ENCODE results near the gene PEDS1. TPM values are rescaled to one million over a fixed set of nuclear protein-coding genes. Genes with fewer than 3 reads are reported as not detected.

The PEDS1 gene
- total and polyA plus RNA-seq, 4 donors = 4.8 to 19.3 (median 8.6) TPM

GRCh38 chr20:50145566-50145965, 8.0 kb downstream of the PEDS1 start:
- Histone ChIP-seq H3K4me3 (ENCODE audit: low read depth in 1 of 3, low read length in 3 of 3) (no peak overlapping the region), H3K36me3 (ENCODE audit: control insufficient read depth in 4 of 4, insufficient read depth in 3 of 4, low read depth in 1 of 4, low read length in 3 of 4) (peaks cover 4 to 9% (median 7%) of the 10 kb centered on the region in 4 donors), H3K27me3 (ENCODE audit: control insufficient read depth in 4 of 4, insufficient read depth in 4 of 4, low read length in 3 of 4) (no peaks in the 10 kb centered on the region), H3K9ac (ENCODE audit: low read depth in 1 of 2, low read length in 2 of 2) (no peak overlapping the region), H3K27ac (ENCODE audit: low read depth in 1 of 2, low read length in 2 of 2) (no peak overlapping the region), H3K4me1 (ENCODE audit: control insufficient read depth in 4 of 4, insufficient read depth in 4 of 4, low read length in 3 of 4) (peaks cover 7 to 28% (median 12%) of the 10 kb centered on the region in 4 donors), H3K9me3 (ENCODE audit: control insufficient read depth in 4 of 4, low read length in 3 of 4) (no peaks in the 10 kb centered on the region)
- 96% methylated on average over 6 of the region's 6 CpGs for WGBS
- no peak for DNase-seq (ENCODE audit: low spot score)
- no peak for TF ChIP-seq REST (IDR thresholded peaks at IDR 0.05)

- DNase-seq (ENCODE audit: low spot score) = no peak
- Histone ChIP-seq H3K27ac (ENCODE audit: low read depth in 1 of 2, low read length in 2 of 2) (peak overlapping the region; percentile 48 to 68), H3K9me3 (ENCODE audit: control insufficient read depth in 4 of 4, low read length in 3 of 4) (no peaks in the 10 kb centered on the region), H3K4me3 (ENCODE audit: low read depth in 1 of 3, low read length in 3 of 3) (no peak overlapping the region), H3K27me3 (ENCODE audit: control insufficient read depth in 4 of 4, insufficient read depth in 4 of 4, low read length in 3 of 4) (no peaks in the 10 kb centered on the region), H3K9ac (ENCODE audit: low read depth in 1 of 2, low read length in 2 of 2) (no peak overlapping the region), H3K4me1 (ENCODE audit: control insufficient read depth in 4 of 4, insufficient read depth in 4 of 4, low read length in 3 of 4) (peaks cover 8 to 29% (median 13%) of the 10 kb centered on the region in 4 donors), H3K36me3 (ENCODE audit: control insufficient read depth in 4 of 4, insufficient read depth in 3 of 4, low read depth in 1 of 4, low read length in 3 of 4) (peaks cover 4 to 9% (median 7%) of the 10 kb centered on the region in 4 donors)
- TF ChIP-seq SP1 (IDR thresholded peaks at IDR 0.05) (peak; percentile 63), EGR1 (IDR thresholded peaks at IDR 0.05; ENCODE audit: low read depth in 2 of 2) (peak in 1 of 2 donors; percentile 34), RAD21 (IDR thresholded peaks at IDR 0.05) (peak; percentile 25 to 49), TAF1 (conservative IDR thresholded peaks at IDR 0.05) (no peak), HNF4A (conservative IDR thresholded peaks at IDR 0.05) (peak; percentile 47 to 78), FOXA1 (IDR thresholded peaks at IDR 0.05) (peak; percentile 36), CTCF (IDR thresholded peaks at IDR 0.05; ENCODE audit: low read depth, low read length, missing input control) (no peak), GABPA (IDR thresholded peaks at IDR 0.05 in 1 of 2, conservative IDR thresholded peaks at IDR 0.05 in 1 of 2) (peak in 1 of 2 donors; percentile 43), RXRA (IDR thresholded peaks at IDR 0.05) (peak; percentile 43 to 90), NR2F2 (IDR thresholded peaks at IDR 0.05) (peak; percentile 14), YY1 (IDR thresholded peaks at IDR 0.05) (peak; percentile 92), ATF3 (IDR thresholded peaks at IDR 0.05) (peak; percentile 21), HNF4G (IDR thresholded peaks at IDR 0.05) (no peak), MAX (IDR thresholded peaks at IDR 0.05) (peak; percentile 82), JUND (IDR thresholded peaks at IDR 0.05) (peak in 1 of 2 donors; percentile 86), FOXA2 (IDR thresholded peaks at IDR 0.05) (peak; percentile 55), ZBTB33 (IDR thresholded peaks at IDR 0.05) (no peak), REST (IDR thresholded peaks at IDR 0.05) (peak; percentile 52)
- 27% methylated on average over 4 of the region's 4 CpGs for WGBS
These were observed 9.2 kb downstream of the PEDS1 start for GRCh38 chr20:50144362-50144761.
